G401.6 (cell line): ENCODE measurements around the gene DAD1.
"Not testable (repeated sequence)": the region's sequence is repeated elsewhere in the genome, so short reads cannot be mapped to it uniquely, and the experiment has no call there.

Experiments used
- FAIRE-seq: peaks from 2 replicates; lab custom pipeline; 2012; peaks lifted over from hg19 to GRCh38; lab: Jason Lieb, UNC

Gene DAD1

DNA sequence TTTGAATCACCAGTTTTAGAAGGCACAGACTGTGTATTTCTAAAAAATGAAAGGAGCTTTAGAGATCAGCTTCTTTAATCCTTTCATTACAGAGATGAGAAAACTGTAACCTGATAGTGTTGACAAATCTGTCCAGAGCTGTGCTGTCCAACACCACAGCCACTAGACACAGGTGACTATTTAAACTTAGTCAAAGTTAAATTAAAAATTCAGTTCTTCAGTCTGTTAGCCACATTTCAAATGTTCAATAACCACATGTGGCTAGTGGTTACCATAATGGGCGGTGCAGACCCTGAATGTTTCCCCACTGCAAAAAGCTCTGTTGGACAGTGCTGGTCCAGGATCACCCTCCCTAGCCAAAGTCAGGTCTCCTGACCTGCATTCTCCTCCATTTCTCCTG lies 21.6 kb downstream of the DAD1 start:
- FAIRE-seq = no peak

DNA sequence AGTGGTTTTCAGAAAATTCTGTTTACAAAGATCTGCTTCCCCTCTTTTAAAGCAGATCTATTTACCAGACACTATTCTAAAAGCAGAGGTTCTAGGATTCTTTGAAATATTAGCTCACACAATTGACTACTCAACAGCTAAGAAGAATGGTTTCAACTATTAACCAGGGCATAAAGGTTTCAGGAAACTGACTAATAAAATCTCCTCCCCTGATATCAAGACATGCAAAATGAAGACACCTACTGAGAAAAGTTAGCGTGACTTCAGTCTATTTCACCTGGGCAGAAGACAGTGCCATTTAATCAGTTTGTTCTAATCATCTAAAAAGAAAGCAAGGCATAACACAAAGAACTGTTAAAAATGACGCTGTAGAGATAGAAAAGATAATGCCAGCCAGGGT lies 22.2 kb downstream of the DAD1 start:
- no peak for FAIRE-seq

DNA sequence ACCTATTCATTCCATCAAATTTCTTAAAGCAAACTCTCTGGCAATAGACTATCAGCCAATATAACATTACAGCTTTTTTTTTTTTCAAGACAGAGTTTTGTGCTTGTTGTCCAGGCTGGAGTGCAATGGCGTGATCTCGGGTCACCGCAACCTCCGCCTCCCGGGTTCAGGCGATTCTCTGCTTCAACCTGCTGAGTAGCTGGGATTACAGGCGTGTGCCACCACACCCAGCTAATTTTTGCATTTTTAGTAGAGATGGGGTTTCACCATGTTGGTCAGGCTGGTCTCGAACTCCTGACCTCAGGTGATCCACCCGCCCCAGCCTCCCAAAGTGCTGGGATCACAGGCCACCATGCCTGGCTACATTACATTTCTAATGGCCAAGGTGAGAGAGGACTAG lies 22.8 kb downstream of the DAD1 start:
- not testable (repeated sequence) for FAIRE-seq

DNA sequence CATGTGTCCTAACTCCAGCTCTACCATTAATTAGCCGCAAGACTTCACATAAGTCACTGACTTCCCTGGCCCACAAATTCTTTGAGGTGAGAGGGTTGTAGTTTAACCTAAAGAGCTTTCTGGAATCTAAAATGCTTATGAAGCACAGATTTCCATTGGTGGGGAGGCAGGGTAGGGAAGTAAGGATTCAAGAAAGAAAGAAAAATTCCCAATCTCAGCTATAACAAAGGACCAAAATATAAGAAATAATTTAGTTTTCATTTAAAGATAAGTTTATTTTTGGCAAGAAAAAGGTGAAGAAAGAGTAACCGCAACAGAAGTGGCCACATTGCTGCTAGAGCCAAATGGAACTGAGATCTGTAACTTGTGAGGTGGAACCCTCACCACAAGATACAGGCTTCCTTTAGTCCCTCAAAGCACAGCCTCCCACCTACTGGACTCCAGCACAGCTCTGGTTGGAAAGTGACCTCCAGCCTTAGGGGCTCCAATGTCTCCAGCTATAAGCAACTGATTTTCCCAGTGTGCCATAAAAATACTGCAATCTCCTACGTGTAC lies 23.6 kb downstream of the DAD1 start:
- no peak for FAIRE-seq

DNA sequence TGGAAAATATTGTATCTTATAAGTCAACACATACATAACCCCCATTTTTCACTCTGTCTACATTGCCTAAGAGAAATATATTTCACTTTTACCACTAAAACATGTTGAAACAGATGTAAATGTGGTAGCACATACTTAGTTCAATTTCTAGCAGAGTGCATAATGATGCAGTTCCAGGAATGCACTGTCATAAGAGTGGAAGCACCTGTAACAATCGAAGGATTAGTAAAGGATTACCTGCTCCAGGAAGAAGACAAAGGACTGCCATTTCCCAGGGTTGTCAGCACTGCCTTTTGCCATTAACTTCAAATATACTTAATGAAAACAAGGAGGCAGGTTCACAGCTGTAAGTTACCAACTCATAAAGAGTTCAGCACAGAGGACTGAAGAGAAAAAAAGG lies 24.6 kb downstream of the DAD1 start:
- no peak for FAIRE-seq

DNA sequence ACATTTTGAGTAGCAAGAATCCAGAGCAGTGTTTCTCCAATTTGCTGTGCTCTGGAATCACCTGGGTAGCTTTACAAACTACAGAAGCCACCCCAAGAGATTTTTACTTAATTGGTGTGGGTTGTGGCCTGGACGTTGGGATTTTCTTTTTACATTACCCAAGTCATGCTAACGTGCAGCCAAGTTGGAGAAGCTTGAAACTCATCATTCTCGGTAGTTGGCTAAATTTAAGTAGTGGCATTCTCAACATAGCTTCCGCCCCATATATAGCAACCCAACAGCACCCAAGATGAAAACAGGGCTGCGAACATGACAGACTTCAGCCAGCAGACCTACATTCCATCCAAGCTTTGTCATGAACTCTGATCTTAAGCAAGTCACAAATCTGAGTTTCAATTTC lies 25.0 kb downstream of the DAD1 start:
- FAIRE-seq = no peak

DNA sequence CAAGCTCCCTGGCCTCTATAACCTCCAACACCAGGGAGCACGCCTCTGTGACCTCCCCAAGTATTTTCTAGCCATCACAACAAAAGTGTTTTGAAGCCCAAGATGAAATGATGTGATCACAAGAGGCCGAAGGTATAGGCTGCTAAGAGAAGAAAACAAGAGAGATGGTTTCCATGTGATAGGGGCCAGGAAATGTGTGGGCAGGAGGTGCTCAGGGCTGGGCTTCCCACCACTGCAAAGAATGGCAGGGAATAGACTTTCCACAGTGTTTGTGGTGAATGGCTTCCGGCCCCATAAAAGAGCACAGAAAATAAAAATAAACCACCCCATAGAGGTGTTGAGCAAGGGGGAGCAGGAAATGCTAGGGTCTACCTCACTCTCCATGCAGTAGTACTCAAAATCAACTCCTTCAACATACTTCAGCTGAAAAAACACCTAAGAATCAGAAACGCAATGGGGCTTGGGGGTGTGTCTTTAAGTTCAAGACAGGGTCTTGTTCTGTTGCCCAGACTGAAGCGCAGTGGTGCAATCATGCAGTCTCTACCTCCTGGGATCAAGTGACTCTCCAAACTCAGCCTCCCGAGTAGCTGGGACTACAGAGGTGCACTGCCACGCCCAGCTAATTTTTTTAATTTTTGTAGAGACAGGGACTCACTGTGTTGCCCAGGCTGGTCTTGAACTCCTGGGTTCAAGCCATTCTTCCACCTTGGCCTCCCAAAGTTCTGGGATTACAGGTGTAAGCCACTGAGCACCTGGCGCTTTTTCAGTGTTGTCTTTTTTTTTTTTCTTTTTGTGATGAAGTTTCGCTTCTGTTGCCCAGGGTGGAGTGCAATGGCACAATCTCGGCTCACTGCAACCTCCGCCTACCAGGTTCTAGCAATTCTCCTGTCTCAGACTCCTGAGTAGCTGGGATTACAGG lies 27.1 kb downstream of the DAD1 start:
- FAIRE-seq = no peak

DNA sequence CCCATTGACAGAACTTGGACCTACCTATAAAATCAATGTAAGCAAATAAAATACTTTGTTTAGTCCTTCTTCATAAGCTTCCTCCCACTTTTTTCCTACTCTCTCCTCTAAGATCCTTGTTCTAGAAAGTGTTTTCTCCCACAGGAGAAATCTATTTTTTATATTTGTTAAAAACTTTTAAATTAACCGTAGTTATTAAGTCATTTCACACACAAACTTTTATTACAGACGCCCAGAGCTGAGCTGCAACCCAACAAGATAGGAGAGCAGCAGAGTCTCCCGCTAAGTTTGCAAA lies 27.7 kb downstream of the DAD1 start:
- FAIRE-seq = no peak

DNA sequence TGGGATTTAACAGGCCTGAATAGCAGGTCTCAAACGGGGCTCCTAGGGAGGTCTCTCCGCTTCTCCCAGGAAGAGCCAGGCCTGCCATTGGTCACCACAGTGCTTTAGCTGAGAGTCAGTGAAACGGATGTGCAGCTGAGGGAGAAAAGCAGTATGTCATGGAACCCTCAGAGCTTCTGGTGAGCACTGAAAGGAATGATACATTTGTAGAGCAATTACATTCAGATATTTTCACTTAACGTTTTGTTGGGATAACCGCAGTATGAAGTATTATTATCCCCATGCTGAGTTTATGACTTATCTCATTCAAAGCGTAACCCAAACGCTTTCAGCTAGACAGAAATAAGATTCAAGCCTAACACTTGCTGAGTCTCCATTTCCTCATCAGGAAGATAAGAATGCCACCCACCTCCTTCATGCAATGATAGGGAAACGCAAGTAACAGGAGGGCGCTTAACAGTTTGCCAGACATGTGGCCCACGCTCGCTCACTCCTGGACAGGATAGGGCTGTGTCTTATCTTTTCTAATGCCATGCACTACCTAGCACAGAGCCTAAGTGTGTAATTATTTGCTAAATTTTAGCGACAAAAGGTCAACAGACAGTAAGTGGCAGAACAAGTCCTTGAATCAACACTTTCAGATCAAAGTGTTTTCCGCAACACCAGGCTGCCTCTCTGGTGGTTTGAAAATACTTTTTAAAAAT lies 28.2 kb downstream of the DAD1 start:
- FAIRE-seq = no peak

DNA sequence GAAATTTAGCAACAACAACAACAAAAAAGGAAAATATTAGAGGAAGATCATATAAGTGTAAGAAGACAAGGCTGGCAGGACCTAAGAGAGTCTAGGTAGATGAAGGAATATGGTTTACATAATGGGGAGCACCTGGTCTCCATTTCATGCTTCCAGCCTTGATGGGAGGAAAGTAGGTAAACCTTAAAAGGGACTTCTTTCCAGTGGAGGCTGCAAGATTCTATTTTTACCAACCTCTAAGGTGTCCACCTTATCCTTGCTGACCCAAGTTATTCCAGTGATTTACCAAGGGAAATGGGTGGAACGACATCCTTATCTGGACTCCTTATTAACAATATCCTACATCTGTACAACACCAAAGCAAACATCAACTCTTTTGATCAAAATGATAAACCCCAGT lies 30.0 kb downstream of the DAD1 start:
- no peak for FAIRE-seq

DNA sequence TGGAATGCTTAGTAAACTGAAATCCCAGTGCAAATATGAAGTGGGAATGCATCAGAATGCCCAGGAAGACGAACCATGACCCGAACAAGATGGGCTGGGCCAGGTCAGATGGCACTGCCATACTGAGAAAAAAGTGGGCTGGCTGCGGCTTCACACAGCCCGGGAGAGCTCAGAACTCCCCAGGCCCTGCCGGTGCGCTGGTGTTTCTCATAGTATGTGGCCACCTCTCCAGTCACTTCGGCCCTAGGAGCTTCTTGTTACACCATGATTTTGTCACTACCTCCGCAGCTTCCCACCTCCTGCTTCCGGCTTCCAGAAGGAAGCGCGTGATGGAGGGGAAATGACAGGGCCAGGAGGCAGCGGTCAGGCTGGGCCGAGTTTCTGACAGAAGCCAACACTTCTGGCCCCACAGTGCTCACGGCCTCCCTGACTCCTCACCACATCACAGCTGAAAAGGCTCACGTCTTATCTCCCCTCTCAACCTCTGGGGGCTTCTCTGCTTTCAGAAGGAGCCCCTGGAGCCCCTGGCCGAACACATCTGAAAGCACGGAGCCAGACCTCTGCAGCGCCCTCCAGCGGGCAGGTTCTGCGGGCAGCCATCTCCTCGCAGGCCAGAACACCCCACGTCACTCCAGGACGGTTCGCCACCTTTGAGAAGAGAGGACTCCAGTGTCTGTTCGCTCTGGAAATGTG lies 30.7 kb downstream of the DAD1 start:
- FAIRE-seq = no peak

DNA sequence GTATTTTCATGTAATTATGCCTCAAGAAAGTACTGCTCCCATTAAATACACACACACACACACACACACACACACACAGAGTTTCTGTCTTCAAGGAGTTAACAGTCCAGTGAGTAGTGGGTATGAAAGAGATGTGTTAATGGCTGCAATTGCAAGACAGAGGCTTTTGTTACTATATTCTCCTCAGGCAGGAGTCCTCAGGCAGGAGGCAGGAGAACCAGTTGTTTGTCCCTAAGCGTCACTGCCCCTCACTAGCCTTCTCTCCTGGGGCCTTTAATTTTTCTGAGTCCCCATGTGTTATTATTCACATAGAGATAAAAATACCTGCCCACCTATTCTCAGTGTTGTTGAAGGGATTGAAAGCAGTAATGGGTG lies 31.2 kb downstream of the DAD1 start:
- FAIRE-seq = no peak

DNA sequence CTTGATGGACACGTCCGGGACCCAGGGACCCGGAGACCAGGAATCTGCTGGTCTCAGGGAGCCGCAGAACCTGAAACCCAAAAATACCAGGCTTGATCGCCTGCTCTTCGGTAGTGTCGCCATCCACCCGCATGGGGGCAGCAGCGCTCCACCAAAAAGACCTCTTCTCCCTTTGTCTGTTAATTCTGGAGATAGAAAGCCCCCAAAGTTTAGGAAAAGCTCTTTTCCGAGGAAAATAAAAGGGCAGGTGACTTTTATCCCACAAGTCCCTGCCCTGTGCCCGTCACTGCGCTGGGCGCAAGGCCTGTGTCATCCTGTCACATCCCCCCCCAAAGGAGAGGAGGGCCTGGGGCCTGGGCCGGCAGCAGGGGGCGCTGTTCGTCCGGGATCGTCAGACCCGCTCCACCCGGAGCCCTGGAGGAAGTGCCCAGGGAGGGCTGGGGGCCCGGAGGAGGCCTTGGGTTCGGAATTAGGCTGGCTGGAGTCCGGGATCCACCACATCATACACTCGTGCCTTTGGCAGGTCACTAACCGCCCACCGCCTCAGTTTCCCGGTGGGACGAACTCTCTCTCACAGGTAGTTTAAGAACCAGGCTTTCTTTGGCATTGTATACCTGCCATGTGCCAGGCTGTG lies 31.9 kb downstream of the DAD1 start:
- FAIRE-seq = no peak

DNA sequence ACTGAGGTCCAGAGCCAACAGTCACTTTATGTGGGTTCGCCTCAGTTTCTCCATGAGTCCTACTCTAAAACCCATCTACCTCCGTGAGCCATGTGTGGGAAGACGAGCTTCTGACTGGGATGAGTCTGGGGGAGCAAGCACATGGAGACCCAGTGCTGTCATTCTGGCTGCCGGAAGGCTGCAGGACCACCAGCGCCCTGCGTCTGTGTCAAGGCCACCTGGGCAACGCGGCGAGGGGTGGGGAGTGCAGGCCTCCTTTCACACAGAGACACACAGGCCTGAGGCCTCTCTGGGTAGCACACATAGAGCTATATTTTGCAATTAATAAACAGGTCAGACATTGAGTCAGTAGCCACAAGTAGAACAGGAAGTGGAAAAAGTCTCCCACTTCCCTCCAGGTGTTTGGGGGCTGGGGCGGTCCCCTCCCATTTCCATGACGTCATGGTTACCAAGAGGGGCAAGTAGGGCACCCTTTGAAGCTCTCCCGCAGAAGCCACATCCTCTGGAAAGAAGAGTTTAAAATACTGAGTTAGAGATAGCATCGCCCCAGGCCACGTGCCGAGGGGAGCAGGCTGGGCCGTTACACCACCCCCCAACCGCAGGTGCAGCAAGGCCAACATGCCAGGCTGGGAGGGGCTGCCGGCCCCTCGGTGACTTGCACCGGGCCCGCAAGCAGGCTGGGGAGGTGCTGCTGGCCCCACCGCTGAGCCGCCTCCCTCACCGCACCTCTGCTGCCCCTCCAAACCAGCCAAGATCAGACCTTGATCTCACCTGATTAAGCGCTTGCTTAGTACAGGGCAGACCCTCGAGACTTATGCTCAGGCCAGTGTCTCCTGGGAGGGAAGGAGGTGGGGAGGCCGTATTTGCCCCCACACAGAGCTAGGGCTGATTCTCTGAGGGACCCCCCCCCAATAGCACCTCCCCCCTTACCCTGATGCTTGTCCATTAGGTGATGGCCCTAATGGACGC lies 32.7 kb downstream of the DAD1 start:
- FAIRE-seq = no peak

DNA sequence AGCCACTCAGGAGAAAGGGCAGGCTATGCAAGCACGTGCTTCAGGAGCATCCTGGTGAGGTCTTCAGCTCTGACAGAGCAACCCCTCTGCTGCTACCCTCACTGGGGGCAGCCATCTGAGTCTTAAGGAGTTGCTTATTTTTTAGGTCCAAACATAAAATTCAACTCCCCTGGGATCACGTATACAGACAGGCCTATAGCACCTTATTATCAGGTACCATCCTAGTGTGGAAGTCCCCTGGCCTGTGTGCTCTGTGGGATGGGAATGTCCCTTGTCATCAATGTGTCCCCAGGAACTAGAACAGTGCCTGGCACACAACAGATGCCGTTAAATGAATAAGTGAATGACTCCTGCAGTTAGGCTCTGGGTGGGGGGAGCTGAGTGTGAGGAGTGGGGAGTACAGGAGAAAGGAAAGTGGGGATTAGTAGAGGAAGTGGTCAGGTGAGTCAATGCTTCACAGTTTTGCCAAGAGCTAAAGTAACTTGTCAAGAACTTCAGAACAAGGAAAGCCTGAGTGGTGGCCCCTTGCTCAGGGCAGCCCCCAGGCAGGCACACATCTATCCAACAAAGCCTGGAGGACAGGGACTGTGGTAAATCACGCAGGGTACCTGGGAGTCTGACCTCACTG lies 33.5 kb downstream of the DAD1 start:
- FAIRE-seq = no peak

DNA sequence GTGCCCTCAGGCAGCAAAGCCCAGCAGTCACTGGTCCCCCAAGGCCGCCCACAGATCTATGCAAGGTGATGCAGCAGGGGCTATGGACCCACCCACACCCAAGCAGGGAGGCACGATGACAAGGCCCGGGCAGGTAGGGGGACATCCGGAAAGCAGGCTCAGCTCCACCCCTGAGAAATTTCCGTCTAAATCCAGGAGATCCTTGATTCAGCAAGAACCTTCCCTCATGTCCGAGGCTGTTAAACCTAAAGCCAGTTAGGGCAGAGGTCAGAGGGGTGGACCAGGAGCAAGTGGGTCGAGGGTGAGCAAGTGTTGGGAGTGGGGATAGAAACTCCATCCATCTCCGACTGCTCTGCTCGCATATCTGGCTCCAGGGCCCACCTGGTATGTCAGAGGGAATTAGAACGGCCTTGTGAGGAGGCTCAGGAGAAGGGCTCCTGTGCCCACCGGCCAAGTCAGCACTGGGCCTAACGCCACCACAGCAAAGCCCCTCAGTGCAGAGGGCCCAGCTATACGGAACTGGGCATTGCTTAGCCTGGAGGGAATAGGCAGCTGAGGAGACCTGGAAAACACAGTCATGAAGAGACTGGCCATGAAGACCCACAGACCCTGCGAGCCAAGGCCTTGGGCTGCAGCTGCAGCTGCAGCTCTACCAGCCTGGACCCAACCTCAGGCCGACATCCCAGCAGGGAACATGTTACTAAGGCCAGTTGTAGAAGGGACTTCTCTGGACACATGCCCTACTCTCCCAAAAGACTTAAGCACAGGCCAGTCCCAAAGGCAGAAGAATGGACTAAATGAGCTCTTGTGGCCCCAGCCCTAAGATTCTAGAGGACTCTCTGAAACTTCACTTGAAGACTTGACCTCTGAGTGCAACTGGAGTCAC lies 34.3 kb downstream of the DAD1 start:
- FAIRE-seq = no peak

DNA sequence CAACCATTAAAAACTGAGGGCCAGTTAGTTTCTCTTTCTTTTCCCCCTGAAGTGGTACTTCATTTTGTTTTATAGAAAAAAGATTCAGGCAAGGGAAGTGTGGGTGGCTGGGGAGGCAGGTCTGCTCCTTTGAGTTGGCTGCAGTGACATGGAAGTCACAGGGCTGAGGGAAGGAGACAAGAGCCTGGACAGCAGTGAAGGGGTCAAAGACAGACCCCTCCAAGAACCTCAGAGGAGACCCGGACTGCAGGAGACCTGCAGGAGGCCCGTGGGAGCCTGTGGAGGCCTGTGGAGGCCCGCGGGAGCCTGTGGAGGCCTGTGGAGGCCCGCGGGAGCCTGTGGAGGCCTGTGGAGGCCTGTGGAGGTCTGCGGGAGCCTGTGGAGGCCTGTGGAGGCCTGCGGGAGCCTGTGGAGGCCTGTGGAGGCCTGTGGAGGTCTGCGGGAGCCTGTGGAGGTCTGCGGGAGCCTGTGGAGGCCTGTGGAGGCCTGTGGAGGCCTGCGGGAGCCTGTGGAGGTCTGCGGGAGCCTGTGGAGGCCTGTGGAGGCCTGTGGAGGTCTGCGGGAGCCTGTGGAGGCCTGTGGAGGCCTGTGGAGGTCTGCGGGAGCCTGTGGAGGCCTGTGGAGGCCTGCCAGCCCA lies 35.0 kb downstream of the DAD1 start:
- FAIRE-seq = not testable (repeated sequence)

DNA sequence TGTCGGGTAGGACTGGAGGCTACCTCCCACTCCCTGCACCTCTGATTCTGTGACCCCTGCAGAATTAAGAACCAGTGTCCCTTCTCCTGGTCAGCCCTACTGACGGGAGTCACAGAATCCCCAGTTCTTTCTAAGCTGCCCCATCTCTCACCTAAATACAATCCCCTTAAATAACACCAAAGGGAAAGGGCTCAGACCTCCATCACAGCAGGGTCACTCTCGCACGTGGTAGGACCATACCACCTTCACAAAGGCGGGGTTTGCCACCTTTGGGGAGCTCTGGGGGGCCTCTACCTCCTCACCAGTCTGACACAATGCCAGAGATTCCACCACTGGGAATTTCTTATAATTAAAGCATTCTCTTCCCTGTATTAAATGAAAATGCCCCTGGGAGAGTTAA lies 35.6 kb downstream of the DAD1 start:
- FAIRE-seq = no peak

DNA sequence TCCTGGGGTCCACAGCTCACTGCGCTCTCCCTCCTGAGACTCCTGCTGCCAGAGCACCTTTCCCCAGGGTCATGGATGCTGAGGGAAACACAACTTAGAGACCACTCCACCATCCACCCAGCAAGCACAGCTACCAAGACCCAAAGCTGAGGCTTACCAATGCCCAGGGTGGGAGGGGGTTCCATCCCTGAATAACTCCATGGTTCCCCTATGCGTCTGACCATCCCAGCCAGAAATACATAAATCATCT lies 36.3 kb downstream of the DAD1 start:
- FAIRE-seq = no peak
